NT2/D1 (cell line): ENCODE results near the gene KIF12.
A peak's percentile ranks its signal among the peaks of the same experiment; 100 is the strongest.

Experiments used
- DNase-seq: peaks from one replicate; pipeline ENCODE4 v3.0.0-alpha.2; 2011; ENCODE audit warnings: low read depth, low spot score
- H3K27me3 ChIP-seq: 2 replicates; pipeline ENCODE4 v1.6.0; 2011; ENCODE audit warnings: mild to moderate bottlenecking; ENCODE audit not compliant: insufficient read length, insufficient read depth
- H3K36me3 ChIP-seq: 2 replicates; pipeline ENCODE4 v1.6.1; 2011; ENCODE audit warnings: mild to moderate bottlenecking, low read length, mixed read lengths; ENCODE audit not compliant: insufficient read depth, insufficient read length
- H3K4me1 ChIP-seq: 2 replicates; pipeline ENCODE4 v1.5.1; 2011; ENCODE audit not compliant: insufficient read depth, insufficient read length
- H3K4me3 ChIP-seq: 2 replicates; pipeline ENCODE4 v1.5.1; 2011; ENCODE audit warnings: low read depth; ENCODE audit not compliant: insufficient read length
- H3K9ac ChIP-seq: 2 replicates; pipeline ENCODE4 v1.6.0; 2011; ENCODE audit warnings: low read depth; ENCODE audit not compliant: insufficient read length
- H3K9me3 ChIP-seq: 2 replicates; pipeline ENCODE4 v1.5.1; 2011; ENCODE audit warnings: mild to moderate bottlenecking, low read length; ENCODE audit not compliant: insufficient read depth
- SUZ12 ChIP-seq: IDR thresholded peaks from 2 replicates; pipeline ENCODE4 v1.6.1; 2011; ENCODE audit not compliant: insufficient read length, insufficient read depth; ENCODE audit errors: extremely low read depth
- YY1 ChIP-seq: IDR thresholded peaks from 2 replicates; pipeline ENCODE4 v1.6.1; 2011; ENCODE audit not compliant: insufficient read length, insufficient read depth
- ZNF274 ChIP-seq: IDR thresholded peaks from 2 replicates; pipeline ENCODE4 v1.6.1; 2011; ENCODE audit warnings: mild to moderate bottlenecking, low read depth, low read length

The KIF12 gene

DNA sequence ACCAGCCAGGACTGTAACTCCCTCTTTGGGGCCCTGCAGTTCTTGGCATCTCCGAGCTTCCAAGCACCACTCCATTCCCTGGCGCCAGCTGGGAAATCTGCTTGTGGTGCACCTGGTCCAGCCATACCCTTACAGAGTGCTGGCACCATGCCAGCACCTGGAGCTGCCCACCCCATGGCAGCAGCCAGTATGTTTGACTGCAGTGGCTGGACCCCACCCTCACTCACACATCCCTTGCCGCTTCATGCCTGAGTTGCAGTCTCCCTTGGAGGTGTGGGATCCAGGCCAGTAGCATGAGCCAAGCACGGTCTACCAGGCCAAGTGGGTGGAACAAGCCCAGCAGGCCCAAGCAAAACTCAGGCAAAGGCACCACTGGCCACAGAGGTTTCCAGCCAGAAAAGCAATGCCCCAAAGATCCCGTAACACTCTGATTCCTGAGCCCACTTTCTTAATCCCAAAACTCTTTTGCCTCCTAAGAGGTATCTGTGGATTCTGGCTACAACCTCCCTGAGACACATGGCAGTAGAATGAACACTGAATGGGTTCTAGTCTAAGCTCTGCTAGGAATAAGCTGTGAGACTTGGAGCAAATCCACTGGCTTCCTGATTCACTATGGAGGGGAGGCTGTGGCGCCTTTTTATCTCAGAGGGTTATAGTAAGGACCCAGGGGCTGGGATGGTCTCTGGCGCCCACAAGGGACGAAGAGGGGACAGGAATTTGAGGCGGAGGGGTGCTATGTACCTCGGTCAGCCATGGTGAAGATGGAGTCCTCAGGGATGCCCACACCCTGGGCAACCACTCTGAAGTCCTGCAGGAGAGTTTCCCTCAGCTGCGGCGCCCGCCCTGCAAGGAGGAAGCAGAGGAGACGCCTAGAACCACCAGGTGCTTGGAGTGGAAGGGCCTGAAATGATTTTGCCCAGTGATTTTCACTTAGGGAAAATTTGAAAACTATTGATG, 26.6 kb downstream of the KIF12 start:
- Histone ChIP-seq H3K36me3 (no peaks in the 10 kb centered on the region), H3K27me3 (peaks cover 31% of the 10 kb centered on the region), H3K4me3 (no peak overlapping the region), H3K9ac (no peak overlapping the region), H3K4me1 (peaks cover 6% of the 10 kb centered on the region), H3K9me3 (no peaks in the 10 kb centered on the region)
- peak; percentile 11 for DNase-seq
- TF ChIP-seq ZNF274 (no peak), SUZ12 (no peak), YY1 (no peak)

DNA sequence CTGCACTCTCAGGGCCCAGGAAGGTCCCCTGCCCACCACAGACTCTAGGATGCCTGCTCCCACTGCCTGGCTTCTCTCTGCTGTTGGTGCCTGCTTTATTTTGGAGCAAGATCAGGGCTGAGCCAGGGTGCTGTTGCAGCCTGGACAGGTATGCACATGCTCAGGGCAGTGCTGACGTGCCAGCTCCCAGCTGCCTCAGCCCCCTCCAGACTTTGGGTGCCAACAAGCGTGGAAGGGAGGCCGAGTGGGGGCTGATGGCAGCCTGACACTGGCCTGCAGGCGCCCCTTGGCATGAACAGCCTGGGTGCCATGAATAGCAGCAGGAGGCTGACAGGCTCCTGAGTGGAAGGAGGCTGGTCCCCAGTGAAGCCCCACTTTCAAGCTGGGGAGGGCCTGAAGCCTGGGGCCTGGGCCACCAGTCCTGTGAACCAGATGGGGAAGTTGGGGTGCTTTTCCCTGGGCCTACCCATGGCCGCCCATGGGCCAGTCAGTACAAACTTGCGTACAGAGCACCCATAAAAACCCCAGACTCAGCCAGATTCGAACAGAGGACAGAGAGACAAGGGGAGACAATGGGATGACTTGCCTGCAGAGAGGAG, 27.8 kb downstream of the KIF12 start:
- Histone ChIP-seq H3K9ac (no peak overlapping the region), H3K4me1 (peaks cover 6% of the 10 kb centered on the region), H3K27me3 (peaks cover 23% of the 10 kb centered on the region), H3K9me3 (no peaks in the 10 kb centered on the region), H3K36me3 (no peaks in the 10 kb centered on the region), H3K4me3 (no peak overlapping the region)
- no peak for TF ChIP-seq YY1
- TF ChIP-seq ZNF274: no peak
- TF ChIP-seq SUZ12: no peak
- DNase-seq: no peak

GRCh38 chr9:114070188-114071103, 28.6 kb downstream of the KIF12 start:
- Histone ChIP-seq H3K27me3 (peaks cover 16% of the 10 kb centered on the region), H3K4me1 (peaks cover 2% of the 10 kb centered on the region), H3K9ac (no peak overlapping the region), H3K36me3 (no peaks in the 10 kb centered on the region), H3K9me3 (no peaks in the 10 kb centered on the region), H3K4me3 (no peak overlapping the region)
- DNase-seq: no peak
- TF ChIP-seq ZNF274 (no peak), YY1 (no peak), SUZ12 (no peak)

- Histone ChIP-seq H3K9ac (no peak overlapping the region), H3K27me3 (peaks cover 7% of the 10 kb centered on the region), H3K36me3 (no peaks in the 10 kb centered on the region), H3K4me3 (no peak overlapping the region), H3K4me1 (peaks cover 2% of the 10 kb centered on the region), H3K9me3 (no peaks in the 10 kb centered on the region)
- DNase-seq: no peak
- TF ChIP-seq SUZ12 (no peak), ZNF274 (no peak), YY1 (no peak)
Measured at GRCh38 chr9:114069476-114070187, 29.5 kb downstream of the KIF12 start.

DNA sequence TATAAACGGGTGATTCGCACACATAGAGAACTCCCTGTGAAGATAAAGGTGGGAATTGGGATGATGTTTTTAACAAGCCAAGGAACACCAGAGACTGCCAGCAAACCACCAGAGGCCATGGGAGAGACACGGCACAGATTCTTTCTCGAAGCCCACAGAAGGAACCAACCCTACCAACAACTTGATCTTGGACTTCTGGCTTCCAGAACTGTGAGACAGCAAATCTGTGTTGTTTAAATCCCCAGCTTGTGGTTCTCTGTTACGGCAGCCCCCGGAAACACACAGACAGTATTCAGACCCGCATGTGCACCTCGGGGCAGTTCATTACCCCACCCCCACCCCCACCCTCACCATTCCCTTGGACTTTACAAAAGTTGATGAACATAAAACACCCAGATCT, 33.8 kb downstream of the KIF12 start:
- no peaks in the 10 kb centered on the region for H3K9me3 ChIP-seq
- no peaks in the 10 kb centered on the region for H3K4me1 ChIP-seq
- no peak for DNase-seq
- TF ChIP-seq SUZ12 (no peak), YY1 (no peak), ZNF274 (no peak)
- H3K9ac ChIP-seq: no peak overlapping the region
- H3K27me3 ChIP-seq: no peaks in the 10 kb centered on the region
- no peaks in the 10 kb centered on the region for H3K36me3 ChIP-seq
- no peak overlapping the region for H3K4me3 ChIP-seq

DNA sequence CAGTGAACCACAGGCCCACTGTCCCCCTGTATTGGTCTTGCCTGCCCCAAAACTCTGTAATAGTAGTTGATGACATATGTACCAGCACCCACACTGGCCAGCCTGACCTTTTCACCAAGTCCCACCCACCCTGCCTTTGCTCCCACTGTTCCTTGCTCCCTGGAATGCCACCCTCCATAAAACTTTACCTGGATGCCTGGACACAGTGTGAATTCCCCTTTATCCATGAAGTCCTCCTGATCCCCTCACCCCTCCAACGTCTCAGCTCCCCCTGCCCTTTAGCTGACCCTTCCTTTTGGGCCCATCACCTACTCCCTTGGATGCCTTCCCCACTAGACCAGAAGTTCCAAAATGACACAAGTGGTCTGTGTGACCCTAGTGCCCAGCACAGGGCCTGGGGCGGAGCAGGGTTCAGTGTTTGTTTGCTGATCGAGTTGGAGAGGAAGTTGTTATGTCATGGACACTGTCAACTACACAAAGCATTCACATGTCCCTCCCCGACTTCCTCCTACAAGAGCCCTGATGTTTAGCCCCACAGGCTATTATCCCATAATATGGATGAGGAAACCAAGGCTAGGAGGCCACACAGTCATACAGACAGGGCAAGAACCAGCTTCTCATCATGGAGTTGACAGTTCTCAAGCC, 37.1 kb downstream of the KIF12 start:
- Histone ChIP-seq H3K36me3 (no peaks in the 10 kb centered on the region), H3K4me1 (no peaks in the 10 kb centered on the region), H3K4me3 (no peak overlapping the region), H3K27me3 (no peaks in the 10 kb centered on the region), H3K9me3 (no peaks in the 10 kb centered on the region), H3K9ac (no peak overlapping the region)
- TF ChIP-seq YY1 (no peak), ZNF274 (no peak), SUZ12 (no peak)
- DNase-seq: no peak
